Fibroblast of pulmonary artery (primary cell): ENCODE measurements around the gene ZRSR2.

Source experiments
- DNase-seq: peaks from one replicate; pipeline ENCODE4 v3.0.0-alpha.2; 2010; ENCODE audit warnings: low read depth
- H3K4me3 ChIP-seq: replicated peaks from 2 replicates; pipeline ENCODE4 v1.5.1; 2011; ENCODE audit warnings: low read depth, mild to moderate bottlenecking, control low read depth, low read length, moderate library complexity
- TF ChIP-seq, protein P1 (sequence below): IDR thresholded peaks from 2 replicates; pipeline ENCODE4 v1.5.1; 2011; ENCODE audit warnings: mild to moderate bottlenecking, control low read depth, low read length, inconsistent platforms; ENCODE audit errors: missing control alignments

The ZRSR2 gene

DNA sequence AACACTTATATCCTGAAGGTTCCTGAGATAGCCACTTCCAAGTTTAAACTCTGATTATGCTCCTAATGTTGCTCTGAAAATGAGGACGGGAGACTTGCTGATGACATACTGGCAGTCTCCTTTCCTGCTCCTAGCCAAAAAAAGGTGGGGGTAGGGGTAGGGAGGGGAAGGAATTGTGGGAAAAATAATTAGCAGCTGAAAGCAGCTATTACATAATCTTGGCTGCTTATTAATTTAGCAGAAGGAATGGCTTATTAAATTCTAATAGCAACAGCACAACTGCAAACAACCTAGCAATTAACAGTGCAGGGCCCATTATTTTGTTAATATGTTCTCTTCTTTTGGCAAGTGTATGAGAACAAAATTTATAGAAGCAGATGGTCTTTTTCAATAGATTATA lies 66.4 kb downstream of the ZRSR2 start:
- no peak overlapping the region for H3K4me3 ChIP-seq
- DNase-seq: no peak
- TF ChIP-seq, protein P1, sequence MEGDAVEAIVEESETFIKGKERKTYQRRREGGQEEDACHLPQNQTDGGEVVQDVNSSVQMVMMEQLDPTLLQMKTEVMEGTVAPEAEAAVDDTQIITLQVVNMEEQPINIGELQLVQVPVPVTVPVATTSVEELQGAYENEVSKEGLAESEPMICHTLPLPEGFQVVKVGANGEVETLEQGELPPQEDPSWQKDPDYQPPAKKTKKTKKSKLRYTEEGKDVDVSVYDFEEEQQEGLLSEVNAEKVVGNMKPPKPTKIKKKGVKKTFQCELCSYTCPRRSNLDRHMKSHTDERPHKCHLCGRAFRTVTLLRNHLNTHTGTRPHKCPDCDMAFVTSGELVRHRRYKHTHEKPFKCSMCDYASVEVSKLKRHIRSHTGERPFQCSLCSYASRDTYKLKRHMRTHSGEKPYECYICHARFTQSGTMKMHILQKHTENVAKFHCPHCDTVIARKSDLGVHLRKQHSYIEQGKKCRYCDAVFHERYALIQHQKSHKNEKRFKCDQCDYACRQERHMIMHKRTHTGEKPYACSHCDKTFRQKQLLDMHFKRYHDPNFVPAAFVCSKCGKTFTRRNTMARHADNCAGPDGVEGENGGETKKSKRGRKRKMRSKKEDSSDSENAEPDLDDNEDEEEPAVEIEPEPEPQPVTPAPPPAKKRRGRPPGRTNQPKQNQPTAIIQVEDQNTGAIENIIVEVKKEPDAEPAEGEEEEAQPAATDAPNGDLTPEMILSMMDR: no peak

GRCh38 chrX:15858051-15858450 lies 67.8 kb downstream of the ZRSR2 start:
- no peak for DNase-seq
- TF ChIP-seq, protein P1: no peak
- H3K4me3 ChIP-seq: no peak overlapping the region

DNA sequence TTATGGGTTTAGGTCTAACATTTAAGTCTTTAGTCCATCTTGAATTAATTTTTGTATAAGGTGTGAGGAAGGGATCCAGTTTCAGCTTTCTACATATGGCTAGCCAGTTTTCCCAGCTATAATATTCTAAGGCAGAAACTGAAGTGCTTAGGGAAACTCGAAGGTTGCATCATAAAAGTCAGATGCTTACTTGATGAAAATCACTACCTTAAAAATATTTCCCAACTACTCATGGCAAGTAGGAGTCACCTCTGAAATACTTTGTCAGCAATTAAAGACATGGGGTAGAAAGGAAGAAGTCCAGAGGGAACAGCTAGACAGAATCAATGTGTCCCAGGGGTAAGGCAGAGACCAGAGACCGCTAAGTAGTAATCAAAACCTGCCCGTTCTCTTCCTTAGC lies 70.6 kb downstream of the ZRSR2 start:
- TF ChIP-seq, protein P1: no peak
- H3K4me3 ChIP-seq: no peak overlapping the region
- DNase-seq: no peak

DNA sequence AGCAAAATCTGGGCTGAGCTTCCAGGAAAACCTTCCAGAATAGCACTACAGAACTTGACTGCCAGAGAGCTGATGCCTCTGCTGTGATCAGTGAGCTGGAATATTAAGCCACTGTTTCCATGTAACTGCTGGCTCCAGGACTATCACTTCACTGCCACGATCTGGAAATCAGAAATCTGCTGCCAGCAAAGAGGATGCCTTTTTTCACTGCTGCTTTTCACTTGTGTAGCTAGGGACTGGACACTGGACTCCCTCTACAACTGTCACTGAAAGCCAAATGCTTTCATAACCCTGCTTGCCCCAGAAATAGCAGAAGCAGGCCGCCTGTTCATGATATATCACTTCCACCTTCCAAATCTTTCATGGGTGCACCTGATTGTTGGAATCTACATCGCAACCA lies 73.7 kb downstream of the ZRSR2 start:
- TF ChIP-seq, protein P1: no peak

DNA sequence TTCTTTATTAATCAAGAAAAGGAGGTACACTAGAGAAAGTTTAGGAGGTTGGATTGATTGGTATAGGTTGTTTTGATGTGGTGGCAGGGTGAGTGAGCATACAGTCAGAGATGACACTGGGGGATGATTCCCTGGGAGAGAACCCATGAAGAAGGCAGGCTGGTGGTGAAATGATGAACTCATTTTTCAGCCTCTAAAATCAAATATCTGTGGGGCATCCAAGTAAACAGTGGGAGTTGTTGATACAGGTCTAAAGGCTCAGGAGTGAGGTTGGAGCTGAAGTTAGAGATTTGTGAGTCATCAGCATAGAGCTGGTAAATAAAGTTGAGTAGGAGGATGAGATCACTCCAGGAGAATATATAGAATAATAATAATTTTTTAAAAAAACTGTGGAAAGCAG lies 74.3 kb downstream of the ZRSR2 start:
- no peak overlapping the region for H3K4me3 ChIP-seq
- TF ChIP-seq, protein P1: no peak
- DNase-seq: no peak

More for the DNA sequence above, 73.7 kb downstream of the ZRSR2 start:
- no peak for DNase-seq
- H3K4me3 ChIP-seq: no peak overlapping the region

DNA sequence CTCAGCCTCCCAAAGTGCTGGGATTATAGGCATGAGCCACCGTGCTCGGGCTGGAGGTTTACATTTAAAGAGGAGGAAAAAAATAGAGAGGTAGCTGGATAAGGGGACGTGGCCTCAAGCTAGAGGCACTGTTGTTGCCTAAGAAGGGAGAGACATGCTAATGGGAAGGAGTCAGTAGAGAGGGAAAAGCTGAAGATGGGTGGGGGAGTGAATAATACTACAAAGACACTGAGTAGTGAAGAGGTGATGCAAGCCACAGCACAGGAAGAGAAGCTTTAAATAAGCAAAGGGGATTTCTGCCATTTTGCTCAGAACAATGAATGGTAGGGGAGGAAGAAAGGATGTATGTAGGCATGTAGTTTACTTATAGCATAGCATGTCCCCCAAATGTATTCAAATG lies 75.9 kb downstream of the ZRSR2 start:
- H3K4me3 ChIP-seq: no peak overlapping the region
- TF ChIP-seq, protein P1: no peak

GRCh38 chrX:15869695-15870094 lies 79.4 kb downstream of the ZRSR2 start:
- TF ChIP-seq, protein P1: no peak
- DNase-seq: no peak
- no peak overlapping the region for H3K4me3 ChIP-seq

More for the DNA sequence above, 75.9 kb downstream of the ZRSR2 start:
- no peak for DNase-seq
